Prostate gland (tissue), 2 donors: ENCODE results near the gene PTPRM.

Experiments
- POLR2AphosphoS5 ChIP-seq: sonication (generic); formaldehyde crosslinking; IDR thresholded peaks from one replicate; pipeline ENCODE4 v1.6.1; 2017; ENCODE audit warnings: antibody characterized with exemption
- TF ChIP-seq, protein P1 (sequence below), 4 experiments: fragments of 200-600 bp in 2 of 4; fragments of 450-650 bp in 2 of 4; sonication (generic) in 2 of 4; IDR thresholded peaks; 1 replicate in 3 of 4; 2 replicates in 1 of 4; pipeline ENCODE4 v1.5.1; 2016 to 2019; ENCODE audit warnings: antibody characterized with exemption in 4 of 4, mild to moderate bottlenecking in 2 of 4, moderate library complexity in 2 of 4

DNA sequence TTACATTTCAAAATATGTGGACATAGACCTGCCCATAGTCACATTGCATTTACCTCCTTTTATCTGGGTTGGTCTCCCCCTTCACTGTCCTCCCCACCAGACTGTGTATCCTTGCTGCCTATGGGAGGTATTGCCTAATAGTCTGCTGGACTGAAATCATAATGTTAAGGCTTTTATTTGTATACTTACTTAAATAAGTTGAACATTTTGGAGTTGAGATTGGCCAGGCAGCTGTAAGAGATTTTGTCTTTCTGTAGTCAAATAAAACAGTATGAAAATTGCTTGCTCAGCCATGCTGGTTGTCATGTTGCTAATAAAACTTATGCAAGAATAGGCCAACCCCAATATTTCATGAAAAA is 280.9 kb downstream of the PTPRM start:
- TF ChIP-seq, protein P1, sequence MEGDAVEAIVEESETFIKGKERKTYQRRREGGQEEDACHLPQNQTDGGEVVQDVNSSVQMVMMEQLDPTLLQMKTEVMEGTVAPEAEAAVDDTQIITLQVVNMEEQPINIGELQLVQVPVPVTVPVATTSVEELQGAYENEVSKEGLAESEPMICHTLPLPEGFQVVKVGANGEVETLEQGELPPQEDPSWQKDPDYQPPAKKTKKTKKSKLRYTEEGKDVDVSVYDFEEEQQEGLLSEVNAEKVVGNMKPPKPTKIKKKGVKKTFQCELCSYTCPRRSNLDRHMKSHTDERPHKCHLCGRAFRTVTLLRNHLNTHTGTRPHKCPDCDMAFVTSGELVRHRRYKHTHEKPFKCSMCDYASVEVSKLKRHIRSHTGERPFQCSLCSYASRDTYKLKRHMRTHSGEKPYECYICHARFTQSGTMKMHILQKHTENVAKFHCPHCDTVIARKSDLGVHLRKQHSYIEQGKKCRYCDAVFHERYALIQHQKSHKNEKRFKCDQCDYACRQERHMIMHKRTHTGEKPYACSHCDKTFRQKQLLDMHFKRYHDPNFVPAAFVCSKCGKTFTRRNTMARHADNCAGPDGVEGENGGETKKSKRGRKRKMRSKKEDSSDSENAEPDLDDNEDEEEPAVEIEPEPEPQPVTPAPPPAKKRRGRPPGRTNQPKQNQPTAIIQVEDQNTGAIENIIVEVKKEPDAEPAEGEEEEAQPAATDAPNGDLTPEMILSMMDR (IDR thresholded peaks at IDR 0.05), result no peak
- no peak for TF ChIP-seq POLR2AphosphoS5
